GM18867 (cell line): Measurements from ENCODE around the gene RRP12.

Experiments
- ATAC-seq: cut with Tn5 transposase; IDR thresholded peaks from one replicate; pipeline ENCODE4 v1.9.1; 2021; ENCODE audit warnings: mild to moderate bottlenecking, moderate library complexity; ENCODE audit not compliant: unreplicated experiment

The RRP12 gene

GRCh38 chr10:97319671-97320479, 81.3 kb downstream of the RRP12 start:
- ATAC-seq: peak; percentile 34

GRCh38 chr10:97318772-97319651, 82.1 kb downstream of the RRP12 start, which contains the start of gene FRAT1:
Gene FRAT1, plus strand, starts transcription at chr10:97319271. Its CDS starts 183 bp downstream, at chr10:97319454.
- ATAC-seq: peak; percentile 76

GRCh38 chr10:97314671-97315070, 86.5 kb downstream of the RRP12 start:
- no peak for ATAC-seq

GRCh38 chr10:97312897-97313296, 88.2 kb downstream of the RRP12 start:
- ATAC-seq: no peak

- no peak for ATAC-seq
Observed at GRCh38 chr10:97311111-97311626, 90.0 kb downstream of the RRP12 start.

- ATAC-seq: no peak
Observed at GRCh38 chr10:97307866-97308780, 93.0 kb downstream of the RRP12 start.

GRCh38 chr10:97307441-97307840, 93.7 kb downstream of the RRP12 start:
- ATAC-seq: no peak
